Measurements from ENCODE around the gene MARK3.

DNA sequence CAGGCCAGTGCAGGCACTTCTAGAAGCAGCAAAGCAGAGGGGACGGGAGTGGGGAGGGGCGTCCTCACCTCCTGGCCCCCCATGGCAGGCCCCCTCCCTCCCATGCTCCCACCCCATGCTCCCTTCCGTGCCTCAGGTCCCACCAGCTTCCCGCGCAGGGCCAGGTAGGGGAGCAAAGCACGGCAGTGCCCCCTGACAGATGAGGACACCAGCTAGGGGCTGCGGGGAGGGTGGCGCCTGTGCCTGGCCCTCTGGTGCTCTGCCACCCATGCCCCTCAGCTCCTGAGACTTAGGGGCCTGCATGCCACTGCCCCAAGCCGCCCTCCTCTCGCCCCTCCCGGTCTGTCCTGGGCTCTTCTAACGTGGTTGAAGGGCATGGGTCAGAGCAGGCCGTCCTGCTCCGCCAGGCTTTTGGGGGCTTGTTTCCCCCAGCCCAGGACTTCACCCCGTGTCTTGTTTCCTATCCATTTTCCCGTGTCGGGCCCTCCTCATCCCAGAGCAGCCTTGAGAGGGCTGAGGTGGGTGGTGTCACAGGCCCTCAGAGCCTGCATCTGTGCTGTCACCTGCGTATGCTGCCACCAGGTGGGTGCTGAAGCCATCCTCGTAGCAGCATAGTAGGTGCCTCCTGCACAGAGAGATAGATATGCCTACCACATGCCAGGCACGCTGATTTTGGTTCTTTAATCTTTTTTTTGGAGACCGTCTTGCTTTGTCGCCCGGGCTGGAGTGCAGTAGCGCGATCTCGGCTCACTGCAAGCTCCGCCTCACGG is 154.0 kb downstream of the MARK3 start:
- TF ChIP-seq, protein P1, sequence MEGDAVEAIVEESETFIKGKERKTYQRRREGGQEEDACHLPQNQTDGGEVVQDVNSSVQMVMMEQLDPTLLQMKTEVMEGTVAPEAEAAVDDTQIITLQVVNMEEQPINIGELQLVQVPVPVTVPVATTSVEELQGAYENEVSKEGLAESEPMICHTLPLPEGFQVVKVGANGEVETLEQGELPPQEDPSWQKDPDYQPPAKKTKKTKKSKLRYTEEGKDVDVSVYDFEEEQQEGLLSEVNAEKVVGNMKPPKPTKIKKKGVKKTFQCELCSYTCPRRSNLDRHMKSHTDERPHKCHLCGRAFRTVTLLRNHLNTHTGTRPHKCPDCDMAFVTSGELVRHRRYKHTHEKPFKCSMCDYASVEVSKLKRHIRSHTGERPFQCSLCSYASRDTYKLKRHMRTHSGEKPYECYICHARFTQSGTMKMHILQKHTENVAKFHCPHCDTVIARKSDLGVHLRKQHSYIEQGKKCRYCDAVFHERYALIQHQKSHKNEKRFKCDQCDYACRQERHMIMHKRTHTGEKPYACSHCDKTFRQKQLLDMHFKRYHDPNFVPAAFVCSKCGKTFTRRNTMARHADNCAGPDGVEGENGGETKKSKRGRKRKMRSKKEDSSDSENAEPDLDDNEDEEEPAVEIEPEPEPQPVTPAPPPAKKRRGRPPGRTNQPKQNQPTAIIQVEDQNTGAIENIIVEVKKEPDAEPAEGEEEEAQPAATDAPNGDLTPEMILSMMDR (IDR thresholded peaks at IDR 0.05 in 2 of 3, conservative IDR thresholded peaks at IDR 0.05 in 1 of 3; ENCODE audit: borderline replicate concordance in 1 of 3, insufficient read depth in 1 of 3, low read depth in 2 of 3, low read length in 2 of 3) = peak in 2 of 3 experiments; percentile 17 to 27; a peak in 2 of 6 replicates
- TF ChIP-seq, protein P2, sequence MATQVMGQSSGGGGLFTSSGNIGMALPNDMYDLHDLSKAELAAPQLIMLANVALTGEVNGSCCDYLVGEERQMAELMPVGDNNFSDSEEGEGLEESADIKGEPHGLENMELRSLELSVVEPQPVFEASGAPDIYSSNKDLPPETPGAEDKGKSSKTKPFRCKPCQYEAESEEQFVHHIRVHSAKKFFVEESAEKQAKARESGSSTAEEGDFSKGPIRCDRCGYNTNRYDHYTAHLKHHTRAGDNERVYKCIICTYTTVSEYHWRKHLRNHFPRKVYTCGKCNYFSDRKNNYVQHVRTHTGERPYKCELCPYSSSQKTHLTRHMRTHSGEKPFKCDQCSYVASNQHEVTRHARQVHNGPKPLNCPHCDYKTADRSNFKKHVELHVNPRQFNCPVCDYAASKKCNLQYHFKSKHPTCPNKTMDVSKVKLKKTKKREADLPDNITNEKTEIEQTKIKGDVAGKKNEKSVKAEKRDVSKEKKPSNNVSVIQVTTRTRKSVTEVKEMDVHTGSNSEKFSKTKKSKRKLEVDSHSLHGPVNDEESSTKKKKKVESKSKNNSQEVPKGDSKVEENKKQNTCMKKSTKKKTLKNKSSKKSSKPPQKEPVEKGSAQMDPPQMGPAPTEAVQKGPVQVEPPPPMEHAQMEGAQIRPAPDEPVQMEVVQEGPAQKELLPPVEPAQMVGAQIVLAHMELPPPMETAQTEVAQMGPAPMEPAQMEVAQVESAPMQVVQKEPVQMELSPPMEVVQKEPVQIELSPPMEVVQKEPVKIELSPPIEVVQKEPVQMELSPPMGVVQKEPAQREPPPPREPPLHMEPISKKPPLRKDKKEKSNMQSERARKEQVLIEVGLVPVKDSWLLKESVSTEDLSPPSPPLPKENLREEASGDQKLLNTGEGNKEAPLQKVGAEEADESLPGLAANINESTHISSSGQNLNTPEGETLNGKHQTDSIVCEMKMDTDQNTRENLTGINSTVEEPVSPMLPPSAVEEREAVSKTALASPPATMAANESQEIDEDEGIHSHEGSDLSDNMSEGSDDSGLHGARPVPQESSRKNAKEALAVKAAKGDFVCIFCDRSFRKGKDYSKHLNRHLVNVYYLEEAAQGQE (IDR thresholded peaks at IDR 0.05; ENCODE audit: low read depth) = no peak
- TF ChIP-seq POLR2A (IDR thresholded peaks at IDR 0.05; ENCODE audit: borderline replicate concordance, extremely low read depth, insufficient read depth, insufficient read length) (no peak), SIN3A (IDR thresholded peaks at IDR 0.05; ENCODE audit: low read depth) (no peak), FOSL1 (IDR thresholded peaks at IDR 0.05; ENCODE audit: low read depth) (no peak), EZH2phosphoT487 (IDR thresholded peaks at IDR 0.05; ENCODE audit: borderline replicate concordance) (no peak), POLR2AphosphoS5 (IDR thresholded peaks at IDR 0.05; ENCODE audit: low read depth, low read length) (no peak; the same call in 1 of the 2 replicates), RAD21 (IDR thresholded peaks at IDR 0.05; ENCODE audit: low read depth) (no peak), ZNF274 (IDR thresholded peaks at IDR 0.05; ENCODE audit: low read depth, low read length) (no peak), JUND (IDR thresholded peaks at IDR 0.05) (no peak), TCF7L2 (IDR thresholded peaks at IDR 0.05; ENCODE audit: borderline replicate concordance, extremely low read depth, insufficient read depth, insufficient read length) (no peak), EZH2 (IDR thresholded peaks at IDR 0.05) (no peak)
- TF ChIP-seq, protein P3, sequence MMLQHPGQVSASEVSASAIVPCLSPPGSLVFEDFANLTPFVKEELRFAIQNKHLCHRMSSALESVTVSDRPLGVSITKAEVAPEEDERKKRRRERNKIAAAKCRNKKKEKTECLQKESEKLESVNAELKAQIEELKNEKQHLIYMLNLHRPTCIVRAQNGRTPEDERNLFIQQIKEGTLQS (IDR thresholded peaks at IDR 0.05) = no peak
